GM23338 (cell line): ENCODE results near the gene S100A12.

ENCODE experiments used
- CREB1 ChIP-seq: fragments of 250-450 bp; sonication (Bioruptor Pico); IDR thresholded peaks from 2 replicates; pipeline ENCODE4 v1.5.0; 2020; ENCODE audit warnings: low read depth, mild to moderate bottlenecking, moderate library complexity
- EZH2 ChIP-seq: fragments of 200-600 bp; sonication (generic); IDR thresholded peaks from one replicate; pipeline ENCODE4 v1.8.0; 2017; ENCODE audit warnings: antibody characterized with exemption, mild to moderate bottlenecking, low read depth; ENCODE audit not compliant: unreplicated experiment
- EZH2phosphoT487 ChIP-seq: fragments of 200-600 bp; sonication (generic); IDR thresholded peaks from one replicate; pipeline ENCODE4 v1.8.1; 2018; ENCODE audit warnings: antibody characterized with exemption; ENCODE audit not compliant: unreplicated experiment
- JUNB ChIP-seq: IDR thresholded peaks from one replicate; pipeline ENCODE4 v1.6.1; 2016; ENCODE audit warnings: antibody characterized with exemption; ENCODE audit not compliant: unreplicated experiment
- NANOG ChIP-seq: IDR thresholded peaks from 2 replicates; pipeline ENCODE4 v1.6.1; 2016; ENCODE audit warnings: antibody characterized with exemption, borderline replicate concordance
- POLR2AphosphoS5 ChIP-seq: IDR thresholded peaks from 2 replicates; pipeline ENCODE4 v1.6.1; 2016; ENCODE audit warnings: antibody characterized with exemption, low read depth
- STAT1 ChIP-seq: IDR thresholded peaks from one replicate; pipeline ENCODE4 v1.6.1; 2016; ENCODE audit warnings: antibody characterized with exemption; ENCODE audit not compliant: unreplicated experiment
- ZNF114 ChIP-seq: fragments of 250-450 bp; sonication (Bioruptor Pico); IDR thresholded peaks from 2 replicates; pipeline ENCODE4 v1.5.0; 2020; ENCODE audit warnings: mild to moderate bottlenecking, moderate library complexity
- ZNF331 ChIP-seq: fragments of 250-450 bp; sonication (Bioruptor Pico); IDR thresholded peaks from 2 replicates; pipeline ENCODE4 v1.5.0; 2020; ENCODE audit warnings: low read depth, mild to moderate bottlenecking, moderate library complexity
- TF ChIP-seq, protein P1 (sequence below), 2 experiments: fragments of 200-600 bp in 1 of 2; sonication (generic) in 1 of 2; conservative IDR thresholded peaks; 2 replicates each; pipeline versions ENCODE4 v1.5.1 to v1.6.1; 2016 to 2017; ENCODE audit warnings: antibody characterized with exemption in 2 of 2, low read depth in 2 of 2, mild to moderate bottlenecking in 2 of 2, moderate library complexity in 1 of 2
- TF ChIP-seq, protein P2 (sequence below): IDR thresholded peaks from one replicate; pipeline ENCODE4 v1.6.1; 2018; ENCODE audit warnings: antibody characterized with exemption; ENCODE audit not compliant: unreplicated experiment
- TF ChIP-seq, protein P3 (sequence below): IDR thresholded peaks from 2 replicates; pipeline ENCODE4 v1.6.1; 2016; ENCODE audit warnings: antibody characterized with exemption

DNA sequence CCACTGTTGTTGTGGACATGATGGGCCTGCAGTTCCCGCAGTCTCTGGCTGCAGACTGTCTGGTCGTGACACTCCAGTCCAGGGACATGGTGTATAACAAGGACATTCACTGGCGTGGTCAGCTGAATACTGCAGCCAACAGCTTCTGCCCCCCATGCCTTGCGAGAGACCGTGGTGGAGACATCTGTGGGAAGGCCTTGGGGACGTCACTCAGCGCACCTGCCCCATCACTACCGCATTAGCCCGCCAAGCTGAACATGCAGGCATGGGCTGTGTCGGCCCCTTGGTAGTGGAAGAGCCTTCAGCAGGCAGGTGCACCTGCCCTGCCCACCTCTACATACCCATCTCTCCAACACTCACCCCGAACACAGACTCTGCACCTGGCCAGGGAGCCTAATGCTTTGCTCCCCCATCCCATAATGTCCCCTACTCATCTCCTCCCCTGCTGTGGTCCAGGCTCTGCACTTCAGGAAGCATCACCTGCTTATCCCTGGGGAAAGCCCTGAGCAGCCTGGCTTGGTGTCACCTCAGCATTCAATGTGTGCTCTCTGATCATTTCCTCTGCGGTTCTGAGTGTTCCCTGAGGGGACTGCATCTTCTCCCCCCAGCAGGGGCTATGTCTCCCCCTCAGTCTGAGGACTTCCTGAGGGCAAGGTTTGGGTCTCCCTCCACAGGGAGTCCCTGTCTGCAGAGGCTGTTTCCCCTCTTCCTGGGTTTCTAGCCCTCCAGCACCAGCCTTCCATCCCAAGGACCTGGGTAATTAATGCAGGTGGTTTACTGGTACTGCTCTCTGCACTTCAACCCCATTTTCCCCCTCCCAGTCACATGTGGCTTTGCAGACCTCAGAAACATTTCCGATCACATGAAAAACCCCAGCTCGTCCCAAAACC lies 30.0 kb downstream of the S100A12 start:
- TF ChIP-seq, protein P1, sequence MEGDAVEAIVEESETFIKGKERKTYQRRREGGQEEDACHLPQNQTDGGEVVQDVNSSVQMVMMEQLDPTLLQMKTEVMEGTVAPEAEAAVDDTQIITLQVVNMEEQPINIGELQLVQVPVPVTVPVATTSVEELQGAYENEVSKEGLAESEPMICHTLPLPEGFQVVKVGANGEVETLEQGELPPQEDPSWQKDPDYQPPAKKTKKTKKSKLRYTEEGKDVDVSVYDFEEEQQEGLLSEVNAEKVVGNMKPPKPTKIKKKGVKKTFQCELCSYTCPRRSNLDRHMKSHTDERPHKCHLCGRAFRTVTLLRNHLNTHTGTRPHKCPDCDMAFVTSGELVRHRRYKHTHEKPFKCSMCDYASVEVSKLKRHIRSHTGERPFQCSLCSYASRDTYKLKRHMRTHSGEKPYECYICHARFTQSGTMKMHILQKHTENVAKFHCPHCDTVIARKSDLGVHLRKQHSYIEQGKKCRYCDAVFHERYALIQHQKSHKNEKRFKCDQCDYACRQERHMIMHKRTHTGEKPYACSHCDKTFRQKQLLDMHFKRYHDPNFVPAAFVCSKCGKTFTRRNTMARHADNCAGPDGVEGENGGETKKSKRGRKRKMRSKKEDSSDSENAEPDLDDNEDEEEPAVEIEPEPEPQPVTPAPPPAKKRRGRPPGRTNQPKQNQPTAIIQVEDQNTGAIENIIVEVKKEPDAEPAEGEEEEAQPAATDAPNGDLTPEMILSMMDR (conservative IDR thresholded peaks at IDR 0.05; ENCODE audit: low read depth in 2 of 2), result no peak
- no peak for TF ChIP-seq EZH2phosphoT487
- no peak for TF ChIP-seq EZH2
- TF ChIP-seq, protein P2, sequence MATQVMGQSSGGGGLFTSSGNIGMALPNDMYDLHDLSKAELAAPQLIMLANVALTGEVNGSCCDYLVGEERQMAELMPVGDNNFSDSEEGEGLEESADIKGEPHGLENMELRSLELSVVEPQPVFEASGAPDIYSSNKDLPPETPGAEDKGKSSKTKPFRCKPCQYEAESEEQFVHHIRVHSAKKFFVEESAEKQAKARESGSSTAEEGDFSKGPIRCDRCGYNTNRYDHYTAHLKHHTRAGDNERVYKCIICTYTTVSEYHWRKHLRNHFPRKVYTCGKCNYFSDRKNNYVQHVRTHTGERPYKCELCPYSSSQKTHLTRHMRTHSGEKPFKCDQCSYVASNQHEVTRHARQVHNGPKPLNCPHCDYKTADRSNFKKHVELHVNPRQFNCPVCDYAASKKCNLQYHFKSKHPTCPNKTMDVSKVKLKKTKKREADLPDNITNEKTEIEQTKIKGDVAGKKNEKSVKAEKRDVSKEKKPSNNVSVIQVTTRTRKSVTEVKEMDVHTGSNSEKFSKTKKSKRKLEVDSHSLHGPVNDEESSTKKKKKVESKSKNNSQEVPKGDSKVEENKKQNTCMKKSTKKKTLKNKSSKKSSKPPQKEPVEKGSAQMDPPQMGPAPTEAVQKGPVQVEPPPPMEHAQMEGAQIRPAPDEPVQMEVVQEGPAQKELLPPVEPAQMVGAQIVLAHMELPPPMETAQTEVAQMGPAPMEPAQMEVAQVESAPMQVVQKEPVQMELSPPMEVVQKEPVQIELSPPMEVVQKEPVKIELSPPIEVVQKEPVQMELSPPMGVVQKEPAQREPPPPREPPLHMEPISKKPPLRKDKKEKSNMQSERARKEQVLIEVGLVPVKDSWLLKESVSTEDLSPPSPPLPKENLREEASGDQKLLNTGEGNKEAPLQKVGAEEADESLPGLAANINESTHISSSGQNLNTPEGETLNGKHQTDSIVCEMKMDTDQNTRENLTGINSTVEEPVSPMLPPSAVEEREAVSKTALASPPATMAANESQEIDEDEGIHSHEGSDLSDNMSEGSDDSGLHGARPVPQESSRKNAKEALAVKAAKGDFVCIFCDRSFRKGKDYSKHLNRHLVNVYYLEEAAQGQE, result no peak
- TF ChIP-seq NANOG, result no peak
- TF ChIP-seq POLR2AphosphoS5, result no peak
- no peak for TF ChIP-seq ZNF331
- no peak for TF ChIP-seq JUNB
- TF ChIP-seq, protein P3, sequence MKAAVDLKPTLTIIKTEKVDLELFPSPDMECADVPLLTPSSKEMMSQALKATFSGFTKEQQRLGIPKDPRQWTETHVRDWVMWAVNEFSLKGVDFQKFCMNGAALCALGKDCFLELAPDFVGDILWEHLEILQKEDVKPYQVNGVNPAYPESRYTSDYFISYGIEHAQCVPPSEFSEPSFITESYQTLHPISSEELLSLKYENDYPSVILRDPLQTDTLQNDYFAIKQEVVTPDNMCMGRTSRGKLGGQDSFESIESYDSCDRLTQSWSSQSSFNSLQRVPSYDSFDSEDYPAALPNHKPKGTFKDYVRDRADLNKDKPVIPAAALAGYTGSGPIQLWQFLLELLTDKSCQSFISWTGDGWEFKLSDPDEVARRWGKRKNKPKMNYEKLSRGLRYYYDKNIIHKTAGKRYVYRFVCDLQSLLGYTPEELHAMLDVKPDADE, result no peak
- no peak for TF ChIP-seq CREB1 (CRISPR knock-in tag)
- TF ChIP-seq ZNF114 (CRISPR knock-in tag), result no peak
- no peak for TF ChIP-seq STAT1
